ENCODE data around the gene SNX27. TPM values are rescaled to one million over a fixed set of nuclear protein-coding genes. Genes with fewer than 3 reads are reported as not detected.

SNX27 gene
- total RNA-seq, 1 experiment from 2014 or later: 56.0 TPM

- Mint-ChIP-seq H3K36me3 (0 out of 2 replicates have a peak, but pooled peaks cover 2% of the 10 kb centered on the region), H3K27ac (no peak overlapping the region), H3K27me3 (ENCODE audit: low read depth) (no peaks in the 10 kb centered on the region), H3K9me3 (no peaks in the 10 kb centered on the region), H3K4me3 (no peak overlapping the region), H3K4me1 (peaks cover 41% of the 10 kb centered on the region)
- no peak for ATAC-seq
- TF ChIP-seq ZNF281 (CRISPR knock-in tag; IDR thresholded peaks at IDR 0.05) (no peak), NFATC4 (CRISPR knock-in tag; IDR thresholded peaks at IDR 0.05) (no peak), SP1 (CRISPR knock-in tag; conservative IDR thresholded peaks at IDR 0.05) (no peak), CBFB (CRISPR knock-in tag; IDR thresholded peaks at IDR 0.05; ENCODE audit: low read depth) (no peak), USF2 (CRISPR knock-in tag; IDR thresholded peaks at IDR 0.05) (no peak), ZBTB43 (CRISPR knock-in tag; IDR thresholded peaks at IDR 0.05) (no peak), ZNF219 (CRISPR knock-in tag; IDR thresholded peaks at IDR 0.05; ENCODE audit: borderline replicate concordance) (no peak), GRHL2 (CRISPR knock-in tag; IDR thresholded peaks at IDR 0.05; ENCODE audit: insufficient replicate concordance, severe bottlenecking) (no peak), ATF6 (CRISPR knock-in tag; IDR thresholded peaks at IDR 0.05) (no peak), JAZF1 (CRISPR knock-in tag; IDR thresholded peaks at IDR 0.05) (no peak), ZNF263 (CRISPR knock-in tag; IDR thresholded peaks at IDR 0.05; ENCODE audit: low read depth) (no peak), GABPB1 (CRISPR knock-in tag; IDR thresholded peaks at IDR 0.05) (no peak), GTF2I (CRISPR knock-in tag; conservative IDR thresholded peaks at IDR 0.05) (no peak)
- ChIA-PET POLR2A (no interaction called here), CTCF (interaction anchor here (0.6 kb wide), 1 partner anchor 22 kb away, joined by 3 read pairs; no protein-coding TSS in a partner anchor)
- DNase-seq (ENCODE audit: low spot score): no peak
Observed at GRCh38 chr1:151615711-151616504, 4.1 kb downstream of the SNX27 start.

- ChIA-PET CTCF (no interaction called here), POLR2A (no interaction called here)
- DNase-seq (ENCODE audit: low spot score) (no peak), ATAC-seq (no peak)
- Mint-ChIP-seq H3K9me3 (no peaks in the 10 kb centered on the region), H3K4me1 (peaks cover 45% of the 10 kb centered on the region), H3K36me3 (0 out of 2 replicates have a peak, but pooled peaks cover 2% of the 10 kb centered on the region), H3K27ac (no peak overlapping the region), H3K4me3 (no peak overlapping the region), H3K27me3 (ENCODE audit: low read depth) (no peaks in the 10 kb centered on the region)
- no peak for TF ChIP-seq OVOL2 (CRISPR knock-in tag; IDR thresholded peaks at IDR 0.05; ENCODE audit: borderline replicate concordance)
- no peak for TF ChIP-seq ESRRA (CRISPR knock-in tag; IDR thresholded peaks at IDR 0.05; ENCODE audit: borderline replicate concordance)
- no peak for TF ChIP-seq HMGA2 (CRISPR knock-in tag; IDR thresholded peaks at IDR 0.05)
- no peak for TF ChIP-seq ATF6 (CRISPR knock-in tag; IDR thresholded peaks at IDR 0.05)
- TF ChIP-seq USF2 (CRISPR knock-in tag; IDR thresholded peaks at IDR 0.05): no peak
- no peak for TF ChIP-seq ZNF317 (CRISPR knock-in tag; IDR thresholded peaks at IDR 0.05; ENCODE audit: borderline replicate concordance, low read depth)
- TF ChIP-seq PRRX2 (CRISPR knock-in tag; IDR thresholded peaks at IDR 0.05): no peak
- TF ChIP-seq TEAD4 (CRISPR knock-in tag; IDR thresholded peaks at IDR 0.05): no peak
- no peak for TF ChIP-seq NFYB (CRISPR knock-in tag; conservative IDR thresholded peaks at IDR 0.05; ENCODE audit: low read depth)
- TF ChIP-seq STAT6 (CRISPR knock-in tag; conservative IDR thresholded peaks at IDR 0.05; ENCODE audit: low read depth): no peak
- no peak for TF ChIP-seq ZNF671 (CRISPR knock-in tag; IDR thresholded peaks at IDR 0.05)
Observed at GRCh38 chr1:151616505-151616849, 4.6 kb downstream of the SNX27 start.

Data from WTC11 (cell line).